ENCODE results near the gene ANKH. TPM values are rescaled to one million over a fixed set of nuclear protein-coding genes. Genes with fewer than 3 reads are reported as not detected.
A peak's percentile ranks its signal among the peaks of the same experiment; 100 is the strongest.

ANKH gene
- polyA plus RNA-seq, 3 donors, result 8.3 to 14.8 (median 11.0) TPM

DNA sequence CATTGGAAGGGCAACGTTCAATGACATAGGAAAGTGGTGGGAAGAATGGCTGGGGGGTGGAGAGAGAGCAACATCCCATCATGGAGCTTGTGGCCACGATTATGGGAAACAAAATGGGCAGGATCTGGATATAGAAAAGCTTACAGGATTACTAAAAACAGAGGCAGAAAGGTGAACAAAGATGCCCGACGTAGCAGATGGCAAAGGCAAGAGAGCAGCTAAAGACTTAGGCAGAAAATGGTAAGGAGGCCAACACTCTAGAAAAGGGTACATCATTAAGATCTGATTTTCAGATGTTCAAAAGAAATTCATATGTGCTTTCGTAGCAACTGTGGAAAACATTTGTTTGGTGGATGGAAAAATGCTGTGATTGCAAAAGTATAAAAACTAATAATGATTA lies 104.5 kb downstream of the ANKH start:
- no peak for DNase-seq

- no peak for DNase-seq
Observed at GRCh38 chr5:14766584-14766983, 105.0 kb downstream of the ANKH start.

GRCh38 chr5:14765587-14765986 lies 106.0 kb downstream of the ANKH start:
- no peak for DNase-seq

DNA sequence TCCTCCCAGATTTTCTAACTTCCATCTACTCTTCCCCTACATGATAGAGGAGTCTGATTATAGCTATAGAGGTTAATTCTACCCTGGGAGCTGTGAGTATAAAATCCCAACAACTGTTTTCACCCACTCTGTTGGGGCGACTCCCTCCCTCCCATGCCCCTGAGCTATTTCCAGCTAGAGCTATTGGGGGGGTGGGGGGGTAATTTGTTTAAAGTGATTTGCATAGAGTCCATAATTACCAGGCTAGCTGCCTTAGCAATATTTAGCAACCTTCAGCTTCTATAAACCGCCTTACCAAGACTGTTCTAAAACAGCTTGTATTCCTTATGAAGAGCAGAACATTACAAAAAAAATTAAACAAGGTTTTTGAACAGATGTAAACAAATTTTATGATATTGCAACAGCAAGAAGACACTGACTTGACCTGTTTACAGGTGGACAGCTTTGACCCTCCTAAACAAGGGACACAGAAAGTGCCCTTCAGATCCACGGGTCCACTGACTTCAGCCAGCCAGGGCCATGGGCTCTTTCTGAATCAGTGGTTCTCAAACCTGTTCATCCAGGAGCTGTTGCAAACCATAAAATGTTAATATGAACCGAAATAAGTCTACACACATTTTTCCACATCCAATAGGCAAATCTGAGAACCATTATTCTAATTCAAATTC lies 108.9 kb downstream of the ANKH start:
- DNase-seq, result no peak

DNA sequence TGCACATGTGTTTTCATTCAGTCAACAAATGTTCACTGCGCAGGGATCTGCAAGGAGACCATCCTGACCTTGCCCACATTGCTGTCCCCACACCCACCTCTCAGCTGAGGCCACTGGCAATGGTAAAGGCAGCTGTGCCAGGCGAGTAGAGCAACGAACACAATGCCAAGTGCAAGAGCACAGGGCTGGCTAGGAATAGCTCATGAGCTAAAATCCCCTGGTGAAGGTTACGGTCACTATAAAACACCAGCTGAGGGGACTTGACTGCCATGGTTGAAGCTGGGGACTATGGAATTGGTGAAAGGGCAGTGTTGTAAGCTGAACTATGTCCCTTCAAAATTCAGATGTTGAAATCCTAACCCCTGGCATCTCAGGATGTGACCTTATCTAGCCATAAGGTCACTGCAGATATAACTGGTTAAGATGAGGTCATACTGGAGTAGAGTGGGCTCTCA lies 111.0 kb downstream of the ANKH start:
- no peak for DNase-seq

DNA sequence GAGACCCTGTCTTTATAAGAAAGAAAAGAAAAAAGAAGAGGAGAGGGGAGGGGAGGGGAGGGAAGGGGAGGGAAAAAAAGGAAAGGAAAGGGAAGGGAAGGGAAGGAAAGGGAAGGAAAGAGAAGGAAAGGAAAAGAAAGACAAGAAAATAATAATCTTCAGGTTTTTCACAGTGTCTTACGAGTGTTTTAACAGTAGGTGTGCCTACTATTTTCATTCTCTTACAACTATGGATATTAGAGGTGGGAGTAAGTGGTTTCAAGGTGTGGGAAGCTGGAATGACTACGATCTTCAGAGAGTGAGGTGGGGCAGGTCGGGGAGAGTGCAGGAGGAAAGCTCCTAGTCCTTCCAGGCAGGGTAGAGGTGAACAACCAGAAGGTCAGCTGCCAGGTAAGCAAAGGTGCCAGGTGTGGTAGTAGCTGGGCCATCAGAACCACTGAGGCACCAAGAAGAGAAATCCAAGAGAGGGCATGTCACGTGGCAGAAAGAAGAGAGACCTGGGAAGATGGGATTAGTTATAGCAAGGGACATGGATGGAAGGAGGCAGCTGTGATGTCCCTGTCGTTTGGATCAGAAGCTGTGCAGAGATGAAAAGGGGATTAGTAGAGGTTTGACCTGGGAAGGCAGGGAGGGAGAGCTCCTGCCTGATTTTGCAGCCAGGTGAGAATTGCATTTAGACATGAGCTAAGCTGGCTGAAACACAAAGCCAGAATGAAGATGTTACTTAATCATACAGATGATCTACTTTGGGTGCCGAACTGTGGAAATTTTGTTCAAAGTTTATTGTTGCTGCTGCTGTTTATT lies 111.6 kb downstream of the ANKH start:
- no peak for DNase-seq

- DNase-seq, result no peak
Observed at GRCh38 chr5:14757850-14758249, 113.7 kb downstream of the ANKH start.

DNA sequence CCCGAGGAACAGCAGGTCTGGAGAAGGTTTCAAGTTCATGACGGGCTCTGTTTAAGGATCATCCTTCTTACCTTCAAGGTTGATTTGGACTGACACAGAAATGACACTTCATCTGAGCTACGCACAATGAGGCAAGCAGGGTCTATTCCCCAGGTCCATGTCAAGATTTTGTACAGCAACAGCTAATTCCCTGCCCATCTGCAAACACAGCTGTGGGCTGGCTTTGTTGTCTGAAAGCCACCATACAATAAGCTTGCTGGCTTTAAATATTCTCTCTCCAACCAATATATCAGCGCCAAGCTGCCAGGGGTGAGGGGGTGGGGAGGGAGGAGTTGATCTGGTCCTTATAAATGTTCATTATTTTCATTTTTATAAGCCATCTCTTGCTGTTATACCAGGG lies 115.1 kb downstream of the ANKH start:
- no peak for DNase-seq

- no peak for DNase-seq
Observed at GRCh38 chr5:14753947-14754346, 117.6 kb downstream of the ANKH start.

DNA sequence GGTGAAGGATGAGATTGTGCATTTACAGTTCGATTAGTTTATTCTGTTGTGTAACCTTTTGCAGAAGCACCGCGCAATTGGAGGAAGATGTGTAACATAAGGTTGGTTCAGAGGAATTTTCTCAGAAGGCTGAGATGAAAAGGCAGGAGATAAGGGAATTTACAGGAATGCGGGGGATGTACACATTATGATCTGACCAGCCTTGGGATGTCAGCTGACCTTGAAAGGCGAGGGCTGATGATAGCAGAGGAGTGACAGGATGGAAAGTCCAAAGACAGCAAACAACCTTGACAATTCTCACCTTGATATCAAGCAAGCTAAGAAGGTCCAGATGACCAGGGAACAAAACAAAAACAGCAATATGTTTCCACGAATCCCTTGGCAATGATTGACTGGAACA lies 118.3 kb downstream of the ANKH start:
- no peak for DNase-seq

DNA sequence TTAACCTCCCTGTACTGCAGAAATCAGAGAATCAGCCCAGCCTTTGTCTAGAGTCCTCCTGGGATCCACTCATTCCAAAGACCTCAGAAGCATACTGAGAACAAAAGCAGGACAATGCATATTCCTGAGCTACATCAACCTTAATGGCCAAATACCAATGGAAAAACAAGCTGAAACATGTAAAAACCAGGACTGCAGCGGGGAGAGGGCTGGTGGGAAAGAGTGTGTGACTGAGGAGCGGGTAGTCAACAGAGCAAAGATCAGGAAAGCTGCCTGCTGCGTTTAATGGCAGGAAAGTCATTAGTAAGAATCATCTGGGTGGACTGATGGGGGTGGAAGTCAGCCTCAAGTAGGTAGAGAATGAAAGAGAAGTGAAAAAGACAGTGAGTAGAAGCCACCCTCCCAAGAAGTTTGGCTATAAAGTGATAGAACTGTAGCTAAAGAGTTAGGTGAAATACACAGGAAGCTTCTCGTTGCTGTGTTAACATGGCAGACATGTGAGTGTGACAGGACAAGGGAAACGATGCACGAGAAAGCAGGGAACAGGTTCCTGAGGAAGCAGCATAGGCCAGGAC lies 119.0 kb downstream of the ANKH start:
- DNase-seq, result no peak

DNA sequence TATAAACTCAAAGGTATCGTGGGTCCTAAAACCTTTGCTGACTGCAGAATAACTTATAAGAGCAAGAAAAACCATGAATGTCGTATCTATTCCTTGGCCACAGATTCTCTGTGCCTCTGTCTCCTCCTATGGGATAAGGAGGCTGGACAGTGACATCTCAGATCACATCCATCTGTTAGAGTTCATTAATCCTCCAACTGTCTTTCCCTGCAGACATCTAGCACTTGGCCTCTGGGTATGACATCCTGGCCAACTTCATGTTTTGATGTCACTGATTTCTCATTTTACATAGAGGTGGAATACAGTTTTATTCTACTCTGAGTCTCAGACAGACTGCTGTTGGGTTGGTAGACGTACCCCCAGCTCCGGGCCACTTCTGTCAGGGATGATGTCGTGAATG lies 120.9 kb downstream of the ANKH start:
- no peak for DNase-seq

GRCh38 chr5:14749579-14750101 lies 121.9 kb downstream of the ANKH start:
- no peak for DNase-seq

- no peak for DNase-seq
Observed at GRCh38 chr5:14748180-14748900, 123.2 kb downstream of the ANKH start.

GRCh38 chr5:14745753-14746152 lies 125.8 kb downstream of the ANKH start:
- DNase-seq, result no peak

DNA sequence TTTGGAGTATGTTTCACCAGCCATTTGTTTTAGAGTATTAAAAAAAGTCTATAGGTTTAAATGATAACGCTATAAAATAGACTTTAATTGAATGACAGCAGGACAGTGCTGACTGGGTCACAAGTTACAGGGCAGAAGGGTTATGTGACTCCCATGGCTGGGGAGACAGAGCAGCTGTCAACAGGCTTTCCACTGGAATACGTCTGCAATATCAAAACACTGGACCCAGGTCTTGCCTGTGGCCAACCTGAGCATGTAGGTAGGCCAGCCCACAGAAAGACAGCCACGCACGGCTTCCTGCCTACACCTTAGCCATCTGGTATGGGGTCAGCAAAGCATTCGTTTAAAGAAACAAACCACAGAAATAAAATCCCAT lies 126.4 kb downstream of the ANKH start:
- no peak for DNase-seq

GRCh38 chr5:14744296-14745187 lies 127.0 kb downstream of the ANKH start:
- no peak for DNase-seq

GRCh38 chr5:14743601-14744295 lies 127.8 kb downstream of the ANKH start:
- no peak for DNase-seq

GRCh38 chr5:14742498-14742897 lies 129.1 kb downstream of the ANKH start:
- no peak for DNase-seq

- peak; percentile 64 for DNase-seq
Observed at GRCh38 chr5:14741801-14742440, 129.7 kb downstream of the ANKH start.

Measured in renal pelvis (tissue), 4 donors.